Lower lobe of right lung (tissue), 2 donors: ENCODE data around the gene EBI3. TPM values are rescaled to one million over a fixed set of nuclear protein-coding genes. Genes with fewer than 3 reads are reported as not detected.
"Not testable (repeated sequence)": the region's sequence is repeated elsewhere in the genome, so short reads cannot be mapped to it uniquely, and the experiment has no call there.

Experiments used
- ATAC-seq, 2 donors: fragments of 200-7000 bp; cut with Tn5 transposase; one replicate each; pipeline ENCODE4 v1.9.1; 2020 to 2022; ENCODE audit warnings: mild to moderate bottlenecking in 2 of 2, moderate library complexity in 2 of 2
- DNase-seq: peaks from one replicate; pipeline ENCODE4 v3.0.0-alpha.2; 2020
- H3K27ac ChIP-seq: fragments of 200-600 bp; one replicate; pipeline ENCODE4 v1.8.0; 2022
- H3K27me3 ChIP-seq: fragments of 200-600 bp; one replicate; pipeline ENCODE4 v1.8.0; 2022; ENCODE audit warnings: low read depth
- H3K36me3 ChIP-seq: fragments of 200-600 bp; one replicate; pipeline ENCODE4 v1.8.0; 2022; ENCODE audit warnings: mild to moderate bottlenecking
- H3K4me1 ChIP-seq: fragments of 200-600 bp; one replicate; pipeline ENCODE4 v1.8.0; 2022
- H3K4me3 ChIP-seq: fragments of 200-600 bp; one replicate; pipeline ENCODE4 v1.8.0; 2022; ENCODE audit warnings: mild to moderate bottlenecking
- H3K9me3 ChIP-seq: fragments of 200-600 bp; one replicate; pipeline ENCODE4 v1.8.0; 2022
- CTCF ChIP-seq: fragments of 200-600 bp; IDR thresholded peaks from one replicate; pipeline ENCODE4 v1.8.0; 2022; ENCODE audit warnings: antibody characterized with exemption, mild to moderate bottlenecking
- intact Hi-C: fragments of 100-400 bp; cut with DNase I; formaldehyde crosslinking; loops from one replicate; pipeline ENCODE4 v1.11.0; 2022
- total RNA-seq: library from RNA; stranded (reverse); fragmentation: NEBNext Ultra II Directional; extraction: Animal tissue kit (Norgen Biotek cat#: 25700); gene quantifications from one replicate; pipeline ENCODE4 v1.2.1, GENCODE V29; 2021
- donor health status: DM: no; HTN: yes; CAD: no; lungs with severe emphysema.

EBI3 gene
- total RNA-seq, 1 donor from 2014 or later, result 1.7 TPM

GRCh38 chr19:4228765-4229178 lies 551 bp upstream of the EBI3 start:
- DNase-seq, result no peak
- H3K27me3 ChIP-seq, result peaks cover 38% of the 10 kb centered on the region
- H3K4me3 ChIP-seq, result no peak overlapping the region
- H3K27ac ChIP-seq, result no peak overlapping the region
- no peaks in the 10 kb centered on the region for H3K9me3 ChIP-seq
- intact Hi-C loops, result no loop called here
- peaks cover 6% of the 10 kb centered on the region for H3K4me1 ChIP-seq
- TF ChIP-seq CTCF, result no peak
- ATAC-seq, result no peak
- no peaks in the 10 kb centered on the region for H3K36me3 ChIP-seq

GRCh38 chr19:4230237-4230636 lies 914 bp downstream of the EBI3 start:
- peaks cover 40% of the 10 kb centered on the region for H3K27me3 ChIP-seq
- ATAC-seq, intact Hi-C loops: not testable (repeated sequence)

GRCh38 chr19:4231521-4231920 lies 2.2 kb downstream of the EBI3 start:
- peaks cover 40% of the 10 kb centered on the region for H3K27me3 ChIP-seq
- H3K36me3 ChIP-seq, DNase-seq, H3K4me1 ChIP-seq, H3K4me3 ChIP-seq, H3K27ac ChIP-seq, ATAC-seq, intact Hi-C loops, H3K9me3 ChIP-seq: not testable (repeated sequence)

More at GRCh38 chr19:4230237-4230636, 914 bp downstream of the EBI3 start:
- not testable (repeated sequence) for H3K4me1 ChIP-seq, H3K9me3 ChIP-seq, H3K27ac ChIP-seq, H3K36me3 ChIP-seq, H3K4me3 ChIP-seq, DNase-seq

- DNase-seq, H3K4me1 ChIP-seq, H3K36me3 ChIP-seq, H3K4me3 ChIP-seq, H3K27ac ChIP-seq, intact Hi-C loops, H3K9me3 ChIP-seq, ATAC-seq: not testable (repeated sequence)
- H3K27me3 ChIP-seq, result peaks cover 40% of the 10 kb centered on the region
Measured at GRCh38 chr19:4232139-4232538, 2.8 kb downstream of the EBI3 start.

GRCh38 chr19:4232614-4233281 lies 3.4 kb downstream of the EBI3 start:
- peaks cover 40% of the 10 kb centered on the region for H3K27me3 ChIP-seq
- peaks cover 6% of the 10 kb centered on the region for H3K4me1 ChIP-seq
- H3K36me3 ChIP-seq, result no peaks in the 10 kb centered on the region
- no peak overlapping the region for H3K4me3 ChIP-seq
- no peak overlapping the region for H3K27ac ChIP-seq
- DNase-seq (no peak), ATAC-seq (no peak)
- intact Hi-C loops, result no loop called here
- TF ChIP-seq CTCF, result no peak
- H3K9me3 ChIP-seq, result no peaks in the 10 kb centered on the region

- Histone ChIP-seq H3K36me3 (no peaks in the 10 kb centered on the region), H3K4me1 (peaks cover 6% of the 10 kb centered on the region), H3K4me3 (no peak overlapping the region), H3K27ac (no peak overlapping the region), H3K9me3 (no peaks in the 10 kb centered on the region), H3K27me3 (peaks cover 40% of the 10 kb centered on the region)
- DNase-seq (peak; percentile 67), ATAC-seq (peak; percentile 54 to 59)
- intact Hi-C loops, result no loop called here
- peak; percentile 49 for TF ChIP-seq CTCF
Measured at GRCh38 chr19:4233282-4233853, 4.0 kb downstream of the EBI3 start.

GRCh38 chr19:4234142-4234861 lies 5.0 kb downstream of the EBI3 start:
- H3K4me1 ChIP-seq, result peaks cover 2% of the 10 kb centered on the region
- no peak for ATAC-seq
- no peaks in the 10 kb centered on the region for H3K36me3 ChIP-seq
- H3K9me3 ChIP-seq, result no peaks in the 10 kb centered on the region
- H3K27ac ChIP-seq, result no peak overlapping the region
- DNase-seq, result no peak
- no peak for TF ChIP-seq CTCF
- intact Hi-C loops, result no loop called here
- H3K4me3 ChIP-seq, result no peak overlapping the region
- peaks cover 35% of the 10 kb centered on the region for H3K27me3 ChIP-seq
